SK-N-SH (cell line): ENCODE results near the gene PLEKHM1. TPM values are rescaled to one million over a fixed set of nuclear protein-coding genes. Genes with fewer than 3 reads are reported as not detected.

Source experiments
- CTCF ChIA-PET: fragments of 300-600, 350-600 bp; formaldehyde crosslinking; extraction: SDS; loops from one replicate; lab custom pipeline; 2021; lab: Yijun Ruan, JAX
- POLR2A ChIA-PET: fragments of 350-600 bp; sonication (Branson Sonifier 250); formaldehyde crosslinking; extraction: SDS; loops from one replicate; lab custom pipeline; 2020; ENCODE audit warnings: antibody characterized with exemption, inconsistent platforms; lab: Yijun Ruan, JAX
- DNase-seq: peaks from one replicate; pipeline ENCODE4 v3.0.0; 2012
- H2AFZ ChIP-seq: fragments of 200-600 bp; sonication (generic); 2 replicates; pipeline ENCODE4 v1.8.1; 2016; ENCODE audit warnings: antibody characterized with exemption, mild to moderate bottlenecking, low read depth
- H3F3A ChIP-seq: fragments of 200-600 bp; sonication (generic); replicated peaks from 2 replicates; pipeline ENCODE3; 2016; ENCODE audit warnings: antibody characterized with exemption, mild to moderate bottlenecking; ENCODE audit not compliant: insufficient read depth
- H3K27ac ChIP-seq, 2 experiments: fragments of 200-500 bp in 1 of 2; fragments of 200-600 bp in 1 of 2; sonication (Bioruptor generic) in 1 of 2; sonication (generic), shearing (Covaris generic) in 1 of 2; 2 replicates each; pipeline versions ENCODE4 v1.5.1 to v1.6.1; 2014 to 2016; ENCODE audit warnings: low read depth in 2 of 2, inconsistent platforms in 1 of 2, low read length in 1 of 2, mild to moderate bottlenecking in 1 of 2, mixed read lengths in 1 of 2
- H3K27me3 ChIP-seq: fragments of 200-600 bp; sonication (generic), shearing (Covaris generic); 2 replicates; pipeline ENCODE4 v1.6.1; 2016; ENCODE audit warnings: mixed run types; ENCODE audit not compliant: insufficient read depth
- H3K36me3 ChIP-seq, 2 experiments: fragments of 200-500 bp in 1 of 2; fragments of 200-600 bp in 1 of 2; sonication (Bioruptor generic) in 1 of 2; sonication (generic) in 1 of 2; replicated peaks in 1 of 2; 2 replicates each; pipeline versions ENCODE3 to v1.5.1; 2014 to 2016; ENCODE audit warnings: low read length in 1 of 2, mild to moderate bottlenecking in 1 of 2; ENCODE audit not compliant: insufficient read depth in 2 of 2, control insufficient read depth in 1 of 2
- H3K4me1 ChIP-seq, 2 experiments: fragments of 200-500 bp in 1 of 2; fragments of 200-600 bp in 1 of 2; sonication (Bioruptor generic) in 1 of 2; sonication (generic), shearing (Covaris generic) in 1 of 2; 2 replicates each; pipeline versions ENCODE4 v1.5.1 to v1.6.1; 2014 to 2016; ENCODE audit warnings: low read depth in 1 of 2, low read length in 1 of 2, mixed run types in 1 of 2; ENCODE audit not compliant: insufficient read depth in 2 of 2, control insufficient read depth in 1 of 2
- H3K4me2 ChIP-seq: fragments of 200-600 bp; sonication (generic), shearing (Covaris generic); 2 replicates; pipeline ENCODE4 v1.6.1; 2017; ENCODE audit warnings: mixed run types
- H3K4me3 ChIP-seq, 2 experiments: fragments of 200-500 bp in 1 of 2; fragments of 200-600 bp in 1 of 2; sonication (Bioruptor generic) in 1 of 2; sonication (generic), shearing (Covaris generic) in 1 of 2; 2 replicates each; pipeline versions ENCODE4 v1.5.1 to v1.8.1; 2014 to 2016; ENCODE audit warnings: low read depth in 2 of 2, inconsistent platforms in 1 of 2, low read length in 1 of 2, mild to moderate bottlenecking in 1 of 2, mixed read lengths in 1 of 2, moderate library complexity in 1 of 2
- H3K79me2 ChIP-seq: fragments of 200-600 bp; sonication (generic); 2 replicates; pipeline ENCODE4 v1.8.1; 2017; ENCODE audit warnings: mild to moderate bottlenecking; ENCODE audit not compliant: insufficient read depth
- H3K9ac ChIP-seq: fragments of 200-600 bp; sonication (generic); 2 replicates; pipeline ENCODE4 v1.6.1; 2017; ENCODE audit warnings: mixed run types
- H3K9me2 ChIP-seq: fragments of 200-600 bp; sonication (generic); 2 replicates; pipeline ENCODE4 v1.6.1; 2017; ENCODE audit warnings: mixed run types
- H3K9me3 ChIP-seq: fragments of 200-600 bp; sonication (generic); 2 replicates; pipeline ENCODE4 v1.6.1; 2017; ENCODE audit warnings: mixed run types, mild to moderate bottlenecking, moderate library complexity
- H4K20me1 ChIP-seq: fragments of 200-600 bp; sonication (generic); 2 replicates; pipeline ENCODE4 v1.6.1; 2017; ENCODE audit warnings: mild to moderate bottlenecking, mixed run types; ENCODE audit not compliant: insufficient read depth
- CHD2 ChIP-seq: fragments of 150-350 bp; IDR thresholded peaks from 2 replicates; pipeline ENCODE4 v1.6.1; 2018; ENCODE audit warnings: low read length; ENCODE audit not compliant: partially characterized antibody
- ELF1 ChIP-seq: IDR thresholded peaks from 2 replicates; pipeline ENCODE4 v1.4.0; 2012
- EP300 ChIP-seq, 2 experiments: IDR thresholded peaks; 2 replicates each; pipeline versions ENCODE4 v1.4.0 to v1.6.1; 2012; ENCODE audit warnings: borderline replicate concordance in 1 of 2, low read depth in 1 of 2, low read length in 1 of 2
- EZH2phosphoT487 ChIP-seq: fragments of 200-600 bp; sonication (generic); IDR thresholded peaks from 2 replicates; pipeline ENCODE4 v1.6.1; 2017; ENCODE audit warnings: low read depth, mixed run types, mild to moderate bottlenecking, antibody characterized with exemption, moderate library complexity, borderline replicate concordance
- FOXJ3 ChIP-seq: sonication (generic); formaldehyde crosslinking; IDR thresholded peaks from 2 replicates; pipeline ENCODE4 v1.5.1; 2020; ENCODE audit warnings: mild to moderate bottlenecking, missing genetic modification reagents
- IRF3 ChIP-seq: fragments of 150-350 bp; IDR thresholded peaks from 2 replicates; pipeline ENCODE4 v1.6.1; 2016; ENCODE audit warnings: mild to moderate bottlenecking, low read depth, low read length
- MAX ChIP-seq: IDR thresholded peaks from 2 replicates; pipeline ENCODE4 v1.4.0; 2012; ENCODE audit warnings: low read depth
- MEF2A ChIP-seq: IDR thresholded peaks from 2 replicates; pipeline ENCODE4 v1.4.0; 2012; ENCODE audit warnings: low read depth, borderline replicate concordance
- MXI1 ChIP-seq: IDR thresholded peaks from 2 replicates; pipeline ENCODE4 v1.6.1; 2012; ENCODE audit warnings: mild to moderate bottlenecking, low read depth, low read length, improper control_type of control experiment
- POLR2AphosphoS5 ChIP-seq: IDR thresholded peaks from 2 replicates; pipeline ENCODE4 v1.6.1; 2012; ENCODE audit warnings: low read depth, low read length
- RCOR1 ChIP-seq: fragments of 150-350 bp; IDR thresholded peaks from 2 replicates; pipeline ENCODE4 v1.6.1; 2017; ENCODE audit warnings: antibody characterized with exemption, low read length
- TAF1 ChIP-seq: IDR thresholded peaks from 2 replicates; pipeline ENCODE4 v1.6.1; 2012; ENCODE audit warnings: low read depth, mild to moderate bottlenecking, low read length, moderate library complexity, borderline replicate concordance
- TEAD4 ChIP-seq: IDR thresholded peaks from 2 replicates; pipeline ENCODE4 v1.4.0; 2012; ENCODE audit warnings: mild to moderate bottlenecking, borderline replicate concordance; ENCODE audit not compliant: insufficient read depth
- YY1 ChIP-seq: IDR thresholded peaks from 2 replicates; pipeline ENCODE4 v1.4.0; 2012; ENCODE audit warnings: low read depth, mild to moderate bottlenecking
- ZBTB33 ChIP-seq: IDR thresholded peaks from 2 replicates; pipeline ENCODE4 v1.4.0; 2012; ENCODE audit warnings: low read depth, borderline replicate concordance
- WGBS: methylation state at CpG from one replicate; pipeline ENCODE4 v1.1.6; 2017; ENCODE audit warnings: low lambda C conversion rate; 5-methylcytosine and 5-hydroxymethylcytosine counted together
- polyA plus RNA-seq, 3 experiments: library from polyadenylated mRNA; depleted of rRNA; stranded (reverse); fragments of >200 nt; gene quantifications; 2 replicates each; pipeline ENCODE4 v1.2.3, GENCODE V29; 2012

The PLEKHM1 gene
- polyA plus RNA-seq, 1 of the 3 experiments (the other 2 are of a cell fraction) = 12.3 TPM

- Histone ChIP-seq H3K27ac (no peak overlapping the region), H3K79me2 (no peaks in the 10 kb centered on the region), H3K36me3 (no peaks in the 10 kb centered on the region), H2AFZ (no peak overlapping the region), H3K9me3 (no peaks in the 10 kb centered on the region), H3K27me3 (no peaks in the 10 kb centered on the region), H3K4me2 (no peak overlapping the region), H4K20me1 (no peaks in the 10 kb centered on the region), H3K4me1 (peaks cover 0 to 6% of the 10 kb centered on the region in 2 experiments; a peak in 1 of 4 replicates), H3K9ac (no peak overlapping the region), H3F3A (no peaks in the 10 kb centered on the region), H3K9me2 (no peaks in the 10 kb centered on the region), H3K4me3 (no peak overlapping the region)
- POLR2A ChIA-PET = no interaction called here
- no peak for DNase-seq
- CTCF ChIA-PET = interaction anchor here (2.4 to 5.8 kb wide), 2 partner anchors 29 to 205 kb away, joined by 17 to 36 read pairs; no protein-coding TSS in a partner anchor
- no peak for TF ChIP-seq EZH2phosphoT487
- TF ChIP-seq CHD2 = no peak
- TF ChIP-seq ELF1 = no peak
- TF ChIP-seq ZBTB33 = no peak
- TF ChIP-seq TAF1 = no peak
- TF ChIP-seq IRF3 = no peak
- TF ChIP-seq EP300 (IDR thresholded peaks at IDR 0.05; ENCODE audit: borderline replicate concordance in 1 of 2, low read depth in 1 of 2, low read length in 1 of 2) = no peak
- no peak for TF ChIP-seq TEAD4
- no peak for TF ChIP-seq FOXJ3 (CRISPR knock-in tag)
- TF ChIP-seq MAX = no peak
- TF ChIP-seq MXI1 = no peak
- TF ChIP-seq RCOR1 = no peak
- TF ChIP-seq POLR2AphosphoS5 = no peak
- TF ChIP-seq YY1 = no peak
- TF ChIP-seq MEF2A = no peak
- 64% methylated on average over 8 of the region's 8 CpGs for WGBS
Measured at GRCh38 chr17:45423304-45423974, 67.1 kb downstream of the PLEKHM1 start.
